HG02588 (cell line): ENCODE data around the gene ZBTB11.
"Not testable (repeated sequence)": the region's sequence is repeated elsewhere in the genome, so short reads cannot be mapped to it uniquely, and the experiment has no call there.

Experiments used
- ATAC-seq: cut with Tn5 transposase; IDR thresholded peaks from one replicate; pipeline ENCODE4 v1.9.1; 2021; ENCODE audit warnings: mild to moderate bottlenecking, moderate library complexity; ENCODE audit not compliant: unreplicated experiment

The ZBTB11 gene

GRCh38 chr3:101623656-101624055 is 53.3 kb downstream of the ZBTB11 start:
- no peak for ATAC-seq

GRCh38 chr3:101619734-101620133 is 57.2 kb downstream of the ZBTB11 start:
- ATAC-seq, result no peak

- ATAC-seq, result no peak
Observed at GRCh38 chr3:101618726-101619125, 58.2 kb downstream of the ZBTB11 start.

GRCh38 chr3:101617478-101617877 is 59.5 kb downstream of the ZBTB11 start:
- no peak for ATAC-seq

- no peak for ATAC-seq
Observed at GRCh38 chr3:101615525-101615924, 61.4 kb downstream of the ZBTB11 start.

- ATAC-seq, result not testable (repeated sequence)
Observed at GRCh38 chr3:101613014-101613413, 63.9 kb downstream of the ZBTB11 start.

GRCh38 chr3:101611023-101611422 is 65.9 kb downstream of the ZBTB11 start:
- ATAC-seq, result no peak

GRCh38 chr3:101605398-101605797 is 71.5 kb downstream of the ZBTB11 start:
- ATAC-seq, result not testable (repeated sequence)

- no peak for ATAC-seq
Observed at GRCh38 chr3:101603184-101603583, 73.7 kb downstream of the ZBTB11 start.

- no peak for ATAC-seq
Observed at GRCh38 chr3:101602731-101603130, 74.2 kb downstream of the ZBTB11 start.
